GM18526 (cell line): ENCODE measurements around the gene LDLRAD1.
A peak's percentile ranks its signal among the peaks of the same experiment; 100 is the strongest.

ENCODE experiments used
- POLR2A ChIP-seq: IDR thresholded peaks from 3 replicates; pipeline ENCODE4 v1.6.1; 2011; ENCODE audit not compliant: insufficient read length; ENCODE audit errors: extremely low read depth

The LDLRAD1 gene

GRCh38 chr1:54017979-54018378 is at the start of gene LDLRAD1:
LDLRAD1 (minus strand) TSS chr1:54018186; CDS start chr1:54018112, 74 bp downstream.
- TF ChIP-seq POLR2A: no peak

GRCh38 chr1:54064299-54064698 is 46.3 kb upstream of the LDLRAD1 start:
- TF ChIP-seq POLR2A: no peak

GRCh38 chr1:54054438-54054749 is 36.4 kb upstream of the LDLRAD1 start:
- no peak for TF ChIP-seq POLR2A

GRCh38 chr1:54053745-54054437 is 35.9 kb upstream of the LDLRAD1 start:
- TF ChIP-seq POLR2A: no peak

GRCh38 chr1:54052934-54053744 is 35.2 kb upstream of the LDLRAD1 start, which contains the start of the genes TCEANC2 and TMEM59:
TCEANC2 (plus strand) TSS chr1:54053608; CDS start chr1:54054423, 815 bp downstream.
TMEM59 (minus strand) TSS chr1:54053204; CDS start chr1:54053188, 16 bp downstream.
- peak; percentile 77 for TF ChIP-seq POLR2A

- TF ChIP-seq POLR2A: no peak
These were observed 34.5 kb upstream of the LDLRAD1 start for GRCh38 chr1:54052431-54052933.

GRCh38 chr1:54051933-54052430 is 34.0 kb upstream of the LDLRAD1 start:
- TF ChIP-seq POLR2A: no peak

- no peak for TF ChIP-seq POLR2A
These were observed 29.7 kb upstream of the LDLRAD1 start for GRCh38 chr1:54047384-54048305.

- TF ChIP-seq POLR2A: no peak
These were observed 28.8 kb upstream of the LDLRAD1 start for GRCh38 chr1:54046671-54047383.

GRCh38 chr1:54045496-54045895 is 27.5 kb upstream of the LDLRAD1 start:
- TF ChIP-seq POLR2A: no peak

- TF ChIP-seq POLR2A: no peak
These were observed 23.8 kb upstream of the LDLRAD1 start for GRCh38 chr1:54041806-54042205.

GRCh38 chr1:54037476-54037875 is 19.5 kb upstream of the LDLRAD1 start:
- no peak for TF ChIP-seq POLR2A

- no peak for TF ChIP-seq POLR2A
These were observed 10.6 kb upstream of the LDLRAD1 start for GRCh38 chr1:54028306-54029251.
